HG03460 (cell line): Measurements from ENCODE around the gene SEC14L5.

Experiments used
- ATAC-seq: cut with Tn5 transposase; IDR thresholded peaks from one replicate; pipeline ENCODE4 v1.9.1; 2021; ENCODE audit not compliant: unreplicated experiment

The SEC14L5 gene

DNA sequence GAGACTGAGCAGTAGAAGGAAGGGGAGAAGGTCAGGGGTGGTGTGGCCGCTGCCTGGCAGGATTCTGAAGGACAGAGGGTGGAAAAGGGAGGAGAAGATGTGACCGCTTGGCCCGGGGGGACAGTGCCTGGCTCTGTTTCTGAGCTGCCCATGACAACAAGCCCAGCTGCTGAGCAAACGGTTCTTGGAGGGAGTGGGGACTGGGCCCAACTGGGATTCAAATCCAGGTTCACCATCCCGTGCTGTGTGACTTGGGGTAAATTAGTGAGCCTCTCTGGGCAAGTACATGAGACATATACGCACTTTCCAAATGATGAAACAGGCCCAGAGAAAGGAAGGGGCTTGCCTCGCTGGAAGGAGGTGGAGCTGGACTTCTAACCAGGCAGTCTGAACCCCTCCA, 23.3 kb downstream of the SEC14L5 start:
- ATAC-seq, result no peak

DNA sequence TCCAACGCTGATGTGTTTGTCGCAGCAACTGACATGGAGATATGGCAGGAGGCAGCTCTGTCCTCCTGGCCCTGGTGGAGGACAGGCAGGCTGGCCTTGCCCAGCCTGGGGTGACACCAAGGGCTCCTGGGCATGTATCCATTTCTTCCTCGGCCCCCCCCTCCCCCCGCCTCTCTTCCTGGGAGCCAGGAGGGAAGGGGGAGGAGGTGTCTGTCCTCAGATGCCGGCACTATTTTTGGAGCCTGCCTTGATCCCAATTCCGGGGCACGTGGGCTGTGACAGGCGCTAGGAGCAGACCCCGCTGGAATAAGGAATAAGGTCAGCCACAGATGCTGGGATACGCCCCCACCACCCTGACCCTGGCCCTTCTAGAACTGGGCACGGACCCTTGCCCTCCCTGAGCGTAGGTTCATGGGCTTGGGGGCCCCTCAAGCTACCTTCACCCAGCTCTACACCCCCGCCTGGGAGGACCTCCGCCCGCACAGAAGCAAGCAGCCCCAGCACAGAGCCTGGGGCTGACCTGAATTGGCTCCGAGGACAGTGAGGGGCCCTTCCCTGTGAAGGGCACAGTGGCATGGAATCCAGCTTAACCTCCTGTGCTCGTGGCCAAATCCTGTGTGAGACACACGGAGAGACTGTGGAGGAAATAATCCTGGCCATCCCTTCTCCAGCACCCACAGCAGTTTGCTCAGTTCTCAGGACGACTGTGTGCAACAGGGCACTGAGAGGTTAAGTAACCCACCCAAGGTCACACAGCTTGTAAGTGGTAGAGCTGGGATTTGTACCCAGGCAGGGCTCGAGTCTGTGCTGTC, 24.1 kb downstream of the SEC14L5 start:
- ATAC-seq, result no peak

- no peak for ATAC-seq
These were observed 26.3 kb downstream of the SEC14L5 start for GRCh38 chr16:4984174-4984990.

GRCh38 chr16:4987250-4987579, 29.1 kb downstream of the SEC14L5 start:
- no peak for ATAC-seq

DNA sequence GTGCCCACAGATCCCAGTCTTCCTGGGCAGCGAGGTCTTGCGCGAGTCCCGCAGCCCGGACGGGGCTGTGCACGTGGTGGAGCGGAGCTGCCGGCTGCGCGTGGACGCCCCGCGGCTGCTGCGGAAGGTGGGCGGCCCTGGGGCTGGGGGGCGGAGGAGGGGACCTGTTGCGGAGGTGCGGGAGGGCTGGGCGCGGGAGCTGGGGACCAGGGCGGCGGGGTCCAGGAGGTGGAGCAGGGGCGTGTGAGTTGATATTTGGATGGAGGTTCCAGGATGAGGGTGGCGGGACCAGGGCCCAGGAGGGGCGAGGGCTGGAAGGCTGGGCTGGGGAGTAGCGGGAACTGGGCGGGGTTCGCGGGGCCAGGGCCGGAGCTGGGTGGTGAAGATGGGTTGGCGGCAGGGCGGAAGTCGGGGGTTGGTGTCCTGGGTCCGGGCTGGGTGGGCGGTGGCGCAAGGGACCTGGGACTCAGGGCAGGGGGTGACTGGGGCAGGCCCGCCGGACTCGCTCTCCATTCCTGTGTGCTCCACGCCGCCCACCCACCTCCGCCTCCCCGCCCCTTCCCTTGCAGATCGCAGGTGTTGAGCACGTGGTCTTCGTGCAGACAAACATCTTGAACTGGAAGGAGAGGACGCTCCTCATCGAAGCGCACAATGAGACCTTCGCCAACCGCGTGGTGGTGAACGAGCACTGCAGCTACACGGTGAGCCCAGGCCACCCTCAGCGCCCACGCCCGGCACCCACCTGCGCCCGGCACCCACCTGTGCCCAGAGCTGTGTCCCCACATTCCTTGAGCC, 29.6 kb downstream of the SEC14L5 start:
- no peak for ATAC-seq

DNA sequence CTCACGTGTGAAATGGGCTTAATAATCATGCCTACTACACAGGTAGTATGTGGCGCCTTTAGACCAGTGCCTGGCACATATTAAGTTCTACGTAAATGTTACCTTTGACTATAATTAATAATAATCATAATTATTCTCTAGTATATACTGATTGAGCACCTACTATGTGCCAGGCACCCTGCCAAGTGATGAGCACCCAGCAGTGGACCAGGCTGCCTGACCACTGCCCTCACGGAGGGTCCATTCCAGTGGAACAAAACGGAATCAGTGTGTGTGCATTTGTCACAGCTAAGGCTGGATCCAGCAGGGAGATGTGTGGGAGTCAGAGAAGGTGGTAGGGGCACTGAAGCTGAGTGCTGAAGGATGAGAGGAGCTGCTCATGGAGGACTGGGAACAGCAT, 30.5 kb downstream of the SEC14L5 start:
- no peak for ATAC-seq

DNA sequence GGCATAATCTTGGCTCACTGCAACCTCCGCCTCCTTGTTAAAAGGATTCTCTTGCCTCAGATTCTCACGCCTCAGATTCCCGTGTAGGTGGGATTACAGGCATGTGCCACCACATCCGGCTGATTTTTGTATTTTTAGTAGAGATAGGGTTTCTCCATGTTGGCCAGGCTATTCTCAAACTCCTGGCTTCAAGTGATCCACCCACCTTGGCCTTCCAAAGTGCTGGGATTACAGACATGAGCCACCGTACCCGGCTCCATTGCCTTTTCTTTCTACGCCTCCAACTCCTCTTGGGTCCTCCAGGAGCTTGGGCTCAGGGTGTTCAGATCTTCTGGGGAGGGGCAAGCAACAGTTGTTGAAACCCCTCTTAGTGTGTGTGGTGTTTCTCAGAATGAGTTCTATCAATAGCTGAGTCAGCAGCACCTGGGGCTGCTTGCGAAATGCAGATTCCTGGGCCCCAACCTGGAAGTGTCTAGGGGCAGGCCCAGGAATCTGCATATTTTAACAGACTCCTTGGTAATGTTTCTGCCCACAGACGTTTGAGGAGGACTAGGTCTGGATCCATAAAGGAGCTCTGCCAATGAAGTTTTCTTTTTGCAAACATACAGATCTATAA, 31.4 kb downstream of the SEC14L5 start:
- ATAC-seq, result no peak

DNA sequence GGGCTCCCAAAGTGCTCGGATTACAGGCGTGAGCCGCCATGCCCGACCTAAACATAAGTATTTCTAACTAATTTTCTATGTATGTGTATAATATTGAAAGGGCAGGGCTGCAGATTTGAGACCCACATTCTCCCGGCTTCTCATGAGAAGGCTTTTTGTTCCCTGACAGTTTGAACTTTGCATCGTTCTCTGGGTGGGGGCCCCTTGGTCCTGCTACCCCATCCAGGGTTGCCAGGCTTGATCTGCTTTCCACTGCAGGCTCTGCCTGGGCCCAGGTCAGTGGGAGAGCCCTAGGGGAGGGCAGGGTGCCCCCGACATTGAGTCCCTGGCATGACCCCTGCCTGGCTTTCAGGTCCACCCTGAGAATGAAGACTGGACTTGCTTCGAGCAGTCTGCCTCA, 32.3 kb downstream of the SEC14L5 start:
- ATAC-seq, result no peak

GRCh38 chr16:4991754-4992153, 33.6 kb downstream of the SEC14L5 start:
- ATAC-seq, result no peak

DNA sequence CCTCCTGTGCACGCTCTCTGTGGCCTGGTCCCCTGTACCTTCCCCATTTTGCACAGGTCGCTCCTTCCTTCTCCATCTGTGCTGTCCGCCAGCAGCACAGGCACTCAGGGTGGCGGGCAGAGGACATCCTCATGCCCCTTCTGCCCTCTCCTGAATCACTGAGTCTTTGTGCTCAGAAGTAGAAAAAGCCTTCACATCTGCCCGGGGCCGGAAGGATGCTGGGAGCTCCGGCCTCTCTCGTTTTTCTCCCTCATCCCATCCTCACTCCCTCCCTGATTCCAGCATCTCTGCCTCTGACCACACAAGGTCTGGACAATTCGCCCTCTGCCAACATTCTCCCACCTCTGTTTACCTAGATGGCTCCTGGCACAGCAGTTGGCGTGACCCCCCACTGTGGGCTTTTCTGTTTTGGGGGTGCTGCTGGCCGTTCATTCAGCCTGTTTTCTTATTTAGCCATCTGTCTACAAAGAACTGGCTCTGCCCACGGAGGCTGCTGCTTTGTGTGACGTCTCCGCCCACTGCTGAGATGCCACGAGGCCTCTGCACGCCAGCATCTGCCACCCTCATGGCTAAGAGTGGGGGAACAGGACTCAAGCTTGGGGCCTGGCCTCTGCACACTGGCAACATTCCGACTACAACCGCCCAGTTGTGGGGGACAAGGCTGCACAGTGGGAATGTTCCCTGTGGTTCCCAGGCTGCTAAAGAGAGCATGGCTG, 36.7 kb downstream of the SEC14L5 start:
- no peak for ATAC-seq

DNA sequence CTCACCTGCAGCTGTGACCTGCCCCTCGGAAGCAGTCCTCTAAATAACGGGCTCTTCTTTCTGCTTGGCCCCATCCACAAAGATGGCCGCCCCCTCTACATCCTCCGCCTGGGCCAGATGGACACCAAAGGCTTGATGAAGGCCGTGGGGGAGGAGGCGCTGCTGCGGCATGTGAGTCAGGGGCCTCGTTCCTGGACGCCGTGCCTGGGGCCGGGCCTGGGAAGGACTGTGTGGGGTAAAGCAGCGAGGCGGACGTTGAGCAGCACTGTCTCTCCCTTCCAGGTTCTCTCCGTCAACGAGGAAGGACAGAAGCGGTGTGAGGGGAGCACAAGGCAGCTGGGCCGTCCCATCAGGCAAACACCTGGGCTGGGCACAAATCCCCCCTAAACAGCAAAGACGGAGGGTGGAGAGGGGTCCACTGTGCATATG, 42.5 kb downstream of the SEC14L5 start:
- no peak for ATAC-seq

- ATAC-seq, result no peak
These were observed 43.4 kb downstream of the SEC14L5 start for GRCh38 chr16:5001571-5001970.

DNA sequence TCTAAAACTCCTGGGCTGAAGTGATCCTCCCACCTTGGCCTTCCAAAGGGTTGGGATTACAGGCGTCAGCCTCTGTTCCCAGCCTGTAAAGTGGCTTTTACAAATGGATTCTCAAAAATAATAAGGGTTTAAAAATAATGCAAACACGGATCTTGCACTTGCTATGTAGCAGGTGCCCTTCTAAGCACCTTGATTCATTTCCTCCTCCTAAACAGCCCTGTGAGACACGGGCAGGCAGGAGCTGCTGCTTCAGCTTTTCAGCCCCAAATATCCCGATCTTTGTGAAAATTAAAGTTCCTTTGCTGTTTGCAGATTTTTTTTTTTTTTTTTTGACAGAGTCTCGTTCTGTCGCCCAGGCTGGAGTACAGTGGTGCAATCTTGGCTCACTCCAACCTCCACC, 43.9 kb downstream of the SEC14L5 start:
- ATAC-seq, result no peak

GRCh38 chr16:5002699-5003143, 44.6 kb downstream of the SEC14L5 start:
- ATAC-seq, result no peak

DNA sequence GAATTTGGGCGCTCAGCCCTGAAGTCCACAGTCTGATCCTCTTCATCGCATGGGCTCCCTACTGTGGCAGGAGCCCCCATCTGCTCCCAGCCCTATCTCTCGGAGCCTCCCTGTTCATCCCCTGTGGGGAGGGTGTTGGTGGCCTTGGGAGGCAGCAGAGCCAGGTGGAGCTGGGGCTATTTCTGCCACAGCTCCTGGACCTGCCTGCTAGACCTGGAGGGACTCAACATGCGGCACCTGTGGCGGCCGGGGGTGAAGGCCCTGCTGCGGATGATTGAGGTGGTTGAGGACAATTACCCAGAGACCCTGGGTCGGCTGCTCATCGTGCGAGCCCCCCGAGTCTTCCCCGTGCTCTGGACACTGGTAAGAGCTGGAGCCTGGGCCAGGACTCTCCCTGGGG, 45.1 kb downstream of the SEC14L5 start:
- no peak for ATAC-seq

DNA sequence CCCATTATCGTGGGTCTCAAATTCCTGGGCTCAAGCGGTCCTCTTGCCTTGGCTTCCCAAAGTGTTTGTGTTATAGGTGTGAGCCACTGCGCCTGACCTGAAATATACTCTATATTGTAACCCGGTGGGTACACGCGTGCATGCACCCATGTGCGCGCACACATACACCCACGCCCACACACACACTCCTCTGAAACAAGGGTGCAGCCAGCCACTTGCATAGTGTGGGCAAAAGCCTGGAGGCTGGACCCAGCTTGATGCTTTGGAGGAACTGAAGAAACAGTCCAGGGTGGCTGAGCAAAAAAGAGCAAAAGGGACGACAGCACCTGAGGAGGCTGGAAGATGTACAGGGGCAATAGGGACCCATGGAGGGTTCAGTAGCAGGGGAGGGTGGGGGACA, 45.7 kb downstream of the SEC14L5 start:
- no peak for ATAC-seq

DNA sequence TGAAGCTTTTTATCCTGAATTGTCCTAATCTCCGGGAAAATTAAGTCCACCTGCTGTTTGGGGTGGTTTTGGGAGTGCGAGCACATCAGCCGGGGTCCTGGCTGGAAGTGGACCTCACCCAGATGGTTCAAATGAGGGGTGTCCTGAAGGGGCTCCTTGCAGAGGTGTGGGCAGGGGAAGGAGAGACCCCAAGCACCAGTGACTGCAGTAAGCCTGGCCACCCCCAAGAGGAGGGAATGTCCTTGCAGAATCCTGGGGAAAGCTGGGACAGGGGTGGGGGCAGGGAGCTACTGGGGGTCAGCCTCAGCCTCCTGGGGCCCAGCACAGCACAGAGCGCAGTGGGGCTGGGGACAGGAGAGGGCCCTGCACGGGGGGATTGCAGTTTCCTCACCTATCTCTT, 46.2 kb downstream of the SEC14L5 start:
- ATAC-seq, result no peak

DNA sequence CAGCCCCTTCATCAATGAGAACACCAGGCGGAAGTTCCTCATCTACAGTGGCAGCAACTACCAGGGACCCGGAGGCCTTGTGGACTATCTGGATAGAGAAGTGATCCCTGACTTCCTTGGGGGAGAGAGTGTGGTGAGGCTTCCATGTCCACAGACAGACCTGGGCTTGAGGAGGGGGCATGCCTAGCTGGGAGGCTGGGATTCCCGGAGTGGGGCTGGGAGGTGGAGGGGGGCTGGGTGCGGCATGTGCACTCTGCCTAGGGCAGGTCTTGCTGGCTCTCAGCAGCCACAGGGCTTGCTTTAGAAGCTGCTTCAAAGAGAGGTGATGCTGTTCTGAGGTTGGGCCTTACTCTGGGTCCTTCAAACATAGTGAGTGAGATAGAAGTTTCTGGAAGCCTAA, 47.8 kb downstream of the SEC14L5 start:
- ATAC-seq, result no peak

DNA sequence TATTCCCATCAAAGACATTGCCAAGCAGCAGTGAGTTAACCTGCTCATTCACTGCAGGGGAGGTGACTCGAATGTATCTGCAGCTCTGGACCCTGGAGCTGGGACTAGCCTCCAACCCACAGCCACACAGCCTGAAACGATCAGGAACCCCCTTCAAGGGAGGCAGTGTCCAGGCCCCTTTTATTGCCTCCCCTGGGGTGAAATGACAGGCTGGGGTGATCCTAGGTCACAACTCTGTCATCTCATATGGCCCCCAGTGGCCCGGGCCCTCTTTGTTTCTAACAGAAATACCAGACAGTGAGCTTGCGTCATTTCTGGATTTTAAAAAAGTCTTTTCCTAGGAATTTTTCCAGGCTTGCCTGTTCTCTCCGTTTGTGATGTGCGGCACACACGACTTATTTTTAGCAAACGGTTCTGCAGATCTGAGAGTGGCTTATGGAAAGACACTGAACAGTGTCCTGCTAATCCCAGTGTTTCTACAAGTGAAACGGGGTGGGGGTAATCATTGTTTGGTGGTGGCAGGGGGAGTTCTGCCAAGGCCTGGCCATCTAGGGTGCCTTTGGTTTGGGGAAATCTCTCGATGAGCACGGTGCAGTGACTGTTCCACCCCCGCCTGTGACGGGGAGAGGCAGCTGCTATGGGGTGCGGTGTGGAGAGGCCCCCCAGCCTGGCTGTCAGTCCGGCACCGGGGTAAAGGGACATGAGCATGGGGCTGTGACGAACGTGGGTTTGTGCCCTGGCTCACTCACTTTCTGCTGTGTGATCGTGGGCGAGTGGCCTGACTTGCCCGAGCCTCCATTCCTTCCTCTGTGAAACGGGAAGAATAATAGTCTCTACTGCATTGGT, 48.4 kb downstream of the SEC14L5 start:
- no peak for ATAC-seq

- ATAC-seq, result no peak
These were observed 49.1 kb downstream of the SEC14L5 start for GRCh38 chr16:5007256-5007655.
